ENCODE results near the gene NBPF14. TPM values are rescaled to one million over a fixed set of nuclear protein-coding genes. Genes with fewer than 3 reads are reported as not detected.

The NBPF14 gene
- total RNA-seq, 1 donor from 2014 or later = 4.8 TPM

Other genes starting within 250 kb of the NBPF14 start
- not detected for gene PPIAL4G, start 112.7 kb downstream of the NBPF14 start, total RNA-seq
- 0.38 TPM for gene NUDT4B, start 152.8 kb upstream of the NBPF14 start, total RNA-seq
- gene PDE4DIP, start 248.4 kb upstream of the NBPF14 start, total RNA-seq = 1,574 TPM

Data from Right ventricle myocardium superior (tissue), 1 donor.